GM18502 (cell line): ENCODE results near the gene TMEM106B.
"Not testable (repeated sequence)": the region's sequence is repeated elsewhere in the genome, so short reads cannot be mapped to it uniquely, and the experiment has no call there.

Experiments
- ATAC-seq: cut with Tn5 transposase; IDR thresholded peaks from one replicate; pipeline ENCODE4 v1.9.1; 2021; ENCODE audit warnings: mild to moderate bottlenecking; ENCODE audit not compliant: unreplicated experiment, poor library complexity

The TMEM106B gene

GRCh38 chr7:12211054-12211710, at the start of gene TMEM106B:
TMEM106B (plus strand) TSS chr7:12211294; CDS start chr7:12214811, 3,517 bp downstream.
- ATAC-seq: peak; percentile 96

- no peak for ATAC-seq
These were observed 48.5 kb upstream of the TMEM106B start for GRCh38 chr7:12162415-12163113.

GRCh38 chr7:12168065-12168464, 43.0 kb upstream of the TMEM106B start:
- not testable (repeated sequence) for ATAC-seq

GRCh38 chr7:12169981-12170820, 40.9 kb upstream of the TMEM106B start:
- ATAC-seq: not testable (repeated sequence)

GRCh38 chr7:12173671-12174070, 37.4 kb upstream of the TMEM106B start:
- ATAC-seq: no peak

- no peak for ATAC-seq
These were observed 36.2 kb upstream of the TMEM106B start for GRCh38 chr7:12174931-12175330.

GRCh38 chr7:12178317-12178716, 32.8 kb upstream of the TMEM106B start:
- no peak for ATAC-seq

GRCh38 chr7:12194426-12194825, 16.7 kb upstream of the TMEM106B start:
- no peak for ATAC-seq

- no peak for ATAC-seq
These were observed 14.7 kb upstream of the TMEM106B start for GRCh38 chr7:12196386-12196785.

- no peak for ATAC-seq
These were observed 11.7 kb upstream of the TMEM106B start for GRCh38 chr7:12199363-12199762.

- ATAC-seq: no peak
These were observed 4.0 kb upstream of the TMEM106B start for GRCh38 chr7:12207046-12207445.

GRCh38 chr7:12209221-12209620, 1.9 kb upstream of the TMEM106B start:
- no peak for ATAC-seq

- ATAC-seq: peak; percentile 48
These were observed 678 bp upstream of the TMEM106B start for GRCh38 chr7:12210179-12211053.

- ATAC-seq: no peak
These were observed 804 bp downstream of the TMEM106B start for GRCh38 chr7:12211711-12212485.

- no peak for ATAC-seq
These were observed 6.2 kb downstream of the TMEM106B start for GRCh38 chr7:12217311-12217710.

- ATAC-seq: no peak
These were observed 9.4 kb downstream of the TMEM106B start for GRCh38 chr7:12220389-12221046.

GRCh38 chr7:12221414-12221813, 10.3 kb downstream of the TMEM106B start:
- no peak for ATAC-seq

- peak; percentile 90 for ATAC-seq
These were observed 11.9 kb downstream of the TMEM106B start for GRCh38 chr7:12222889-12223579.
